Progenitor cell of endocrine pancreas (in vitro differentiated cells): ENCODE measurements around the gene CCDC169. TPM values are rescaled to one million over a fixed set of nuclear protein-coding genes. Genes with fewer than 3 reads are reported as not detected.

Experiments used
- DNase-seq: peaks from one replicate; pipeline ENCODE4 v3.0.0; 2021; ENCODE audit warnings: low spot score; ENCODE audit not compliant: unreplicated experiment
- H3K27ac Mint-ChIP-seq: 2 replicates; pipeline ENCODE4 v1.8.0; 2021; ENCODE audit warnings: mild to moderate bottlenecking, moderate library complexity, mixed read lengths
- H3K27me3 Mint-ChIP-seq: 2 replicates; pipeline ENCODE4 v1.8.0; 2021; ENCODE audit warnings: mixed read lengths
- H3K36me3 Mint-ChIP-seq: 2 replicates; pipeline ENCODE4 v1.8.0; 2022; ENCODE audit warnings: mixed read lengths; ENCODE audit not compliant: insufficient read depth
- H3K4me1 Mint-ChIP-seq: 2 replicates; pipeline ENCODE4 v1.8.0; 2021; ENCODE audit warnings: low read depth, mixed read lengths
- H3K4me3 Mint-ChIP-seq: 2 replicates; pipeline ENCODE4 v1.8.0; 2021; ENCODE audit warnings: low read depth, mild to moderate bottlenecking, moderate library complexity, mixed read lengths
- H3K9me3 Mint-ChIP-seq: 2 replicates; pipeline ENCODE4 v1.8.0; 2021; ENCODE audit warnings: low read depth, mixed read lengths
- long read RNA-seq: library from polyadenylated mRNA; unstranded; transcript quantifications from one replicate; pipeline ENCODE4 v2.0.0, GENCODE V29; 2020
- total RNA-seq: library from RNA; stranded (reverse); gene quantifications from 2 replicates; pipeline ENCODE4 v1.2.1, GENCODE V29; 2021
- TF ChIP-seq, protein P1 (sequence below): fragments of 200-600 bp; sonication (generic); IDR thresholded peaks from one replicate; pipeline ENCODE4 v1.5.0; 2021; ENCODE audit warnings: antibody characterized with exemption, mild to moderate bottlenecking; ENCODE audit not compliant: unreplicated experiment

Gene CCDC169
- 5.8 and 6.5 TPM in 2 replicates for total RNA-seq
- long read RNA-seq, full-length matches to known transcripts, result 6 of 11 reads
- long read RNA-seq, partial matches to known transcripts, result 0 of 11 reads
- long read RNA-seq, other reads (novel, unspliced or antisense), result 5 of 11 reads

DNA sequence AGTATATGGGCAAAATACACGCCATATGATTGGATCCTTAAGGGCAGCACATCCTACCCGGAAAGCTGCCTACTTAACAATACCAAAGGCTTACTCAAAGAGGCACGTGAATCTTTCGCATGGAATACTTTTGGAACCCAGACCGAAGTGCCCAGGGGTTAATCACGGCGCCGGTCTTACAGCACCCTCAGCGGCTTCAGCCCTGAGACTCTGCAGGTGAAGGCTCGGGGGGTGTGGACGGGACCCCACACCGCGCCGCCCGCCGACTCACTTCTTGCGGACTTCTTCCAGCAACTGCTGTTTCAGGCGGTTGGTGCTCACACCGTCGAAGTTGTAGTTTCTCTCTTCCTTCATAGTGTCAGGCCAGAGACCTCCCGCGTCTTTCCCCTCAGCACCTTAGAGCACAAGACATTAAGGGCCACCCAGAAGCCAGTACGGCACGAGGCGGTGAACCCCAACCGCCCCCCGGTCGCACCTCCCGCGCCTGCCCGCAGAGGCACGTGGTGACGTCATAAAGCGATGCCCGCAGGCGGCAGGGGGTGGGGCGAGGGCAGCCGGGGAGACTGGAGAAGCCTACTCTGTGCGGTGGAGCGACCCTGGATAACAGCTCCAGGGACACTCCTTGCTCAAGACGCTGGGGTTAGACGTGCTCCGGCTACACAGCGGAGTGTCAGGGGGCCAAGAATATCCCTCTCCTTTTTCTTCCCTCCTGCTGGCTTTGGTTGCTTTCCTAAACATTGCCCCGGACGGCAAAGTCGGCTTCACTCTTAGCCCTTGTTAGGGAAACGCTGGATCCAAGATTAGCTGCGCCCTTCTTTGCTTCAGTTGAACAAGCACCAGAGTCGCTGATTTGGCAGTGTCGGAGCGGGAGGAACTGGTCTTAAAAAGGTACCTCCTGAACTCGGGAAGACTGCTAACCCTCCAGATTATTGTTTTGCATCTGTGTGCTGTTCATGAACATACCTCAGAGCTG, at the start of gene CCDC169:
Gene CCDC169, minus strand, starts transcription at position 449 of the 973 bp plus-strand sequence. Its CDS starts 95 bp downstream, at position 354.
- peak within 1 kb of the TSS; percentile 95 for H3K27ac Mint-ChIP-seq

DNA sequence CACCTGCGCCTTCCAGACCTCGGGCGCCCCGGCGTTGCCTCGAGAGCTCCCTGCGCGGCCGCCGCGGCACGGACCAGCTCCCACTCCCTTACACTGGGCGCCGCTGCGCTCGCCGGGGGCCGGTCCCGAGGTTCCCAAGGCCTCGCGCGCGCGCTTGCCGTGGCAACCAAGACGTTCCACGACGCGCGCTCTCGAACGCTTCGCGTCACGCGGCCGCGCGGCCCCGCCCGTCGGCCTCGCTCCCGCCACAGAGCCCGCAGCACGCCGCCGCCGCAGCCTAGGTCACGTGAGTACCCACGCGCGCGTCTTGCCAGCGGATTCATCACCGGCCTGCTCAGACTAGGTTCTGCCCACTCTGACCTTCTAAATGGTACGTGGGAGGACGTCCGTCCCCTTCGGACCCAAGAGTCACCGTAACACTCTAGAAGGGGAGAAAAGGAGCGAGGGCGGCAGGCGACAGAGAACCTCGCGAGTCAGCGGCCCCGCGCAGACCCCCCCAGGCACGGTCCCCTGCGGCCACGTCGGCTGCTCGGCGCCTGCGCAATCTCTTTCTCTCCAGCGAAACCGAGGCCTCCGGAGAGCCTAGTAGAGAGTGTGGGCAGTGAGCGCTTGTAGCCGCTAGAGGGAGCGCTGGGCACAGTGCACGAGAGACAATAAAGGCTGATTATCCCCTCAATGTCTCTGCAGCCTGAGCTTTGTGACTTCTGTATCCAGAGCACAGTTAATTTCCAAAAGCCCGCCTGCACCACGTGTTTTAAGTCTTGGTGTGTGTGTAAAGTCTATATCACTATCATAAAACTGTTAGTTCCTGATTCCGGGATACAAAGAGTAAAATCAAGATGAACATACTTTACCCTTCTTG, 48.8 kb upstream of the CCDC169 start, which contains the start of gene SPART:
Gene SPART, minus strand, starts transcription at position 173 of the 862 bp plus-strand sequence. CDS start 10,564 bp downstream, outside the sequence.
- no peaks in the 10 kb centered on the region for H3K9me3 Mint-ChIP-seq
- H3K27me3 Mint-ChIP-seq, result peaks cover 23% of the 10 kb centered on the region
- peak within 1 kb of the TSS; percentile 99 for H3K27ac Mint-ChIP-seq
- H3K4me3 Mint-ChIP-seq, result peak within 1 kb of the TSS; percentile 93
- TF ChIP-seq, protein P1, sequence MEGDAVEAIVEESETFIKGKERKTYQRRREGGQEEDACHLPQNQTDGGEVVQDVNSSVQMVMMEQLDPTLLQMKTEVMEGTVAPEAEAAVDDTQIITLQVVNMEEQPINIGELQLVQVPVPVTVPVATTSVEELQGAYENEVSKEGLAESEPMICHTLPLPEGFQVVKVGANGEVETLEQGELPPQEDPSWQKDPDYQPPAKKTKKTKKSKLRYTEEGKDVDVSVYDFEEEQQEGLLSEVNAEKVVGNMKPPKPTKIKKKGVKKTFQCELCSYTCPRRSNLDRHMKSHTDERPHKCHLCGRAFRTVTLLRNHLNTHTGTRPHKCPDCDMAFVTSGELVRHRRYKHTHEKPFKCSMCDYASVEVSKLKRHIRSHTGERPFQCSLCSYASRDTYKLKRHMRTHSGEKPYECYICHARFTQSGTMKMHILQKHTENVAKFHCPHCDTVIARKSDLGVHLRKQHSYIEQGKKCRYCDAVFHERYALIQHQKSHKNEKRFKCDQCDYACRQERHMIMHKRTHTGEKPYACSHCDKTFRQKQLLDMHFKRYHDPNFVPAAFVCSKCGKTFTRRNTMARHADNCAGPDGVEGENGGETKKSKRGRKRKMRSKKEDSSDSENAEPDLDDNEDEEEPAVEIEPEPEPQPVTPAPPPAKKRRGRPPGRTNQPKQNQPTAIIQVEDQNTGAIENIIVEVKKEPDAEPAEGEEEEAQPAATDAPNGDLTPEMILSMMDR, result peak; percentile 99
- H3K36me3 Mint-ChIP-seq, result no peaks in the 10 kb centered on the region
- H3K4me1 Mint-ChIP-seq, result peaks cover 22% of the 10 kb centered on the region
- peak; percentile 82 for DNase-seq

More for the DNA sequence above, at the start of gene CCDC169:
- Mint-ChIP-seq H3K36me3 (peaks cover 9% of the 10 kb centered on the region), H3K9me3 (peaks cover 2% of the 10 kb centered on the region), H3K4me1 (peaks cover 10% of the 10 kb centered on the region), H3K27me3 (no peaks in the 10 kb centered on the region), H3K4me3 (peak within 1 kb of the TSS; percentile 90)
- TF ChIP-seq, protein P1, result no peak
- peak; percentile 51 for DNase-seq

DNA sequence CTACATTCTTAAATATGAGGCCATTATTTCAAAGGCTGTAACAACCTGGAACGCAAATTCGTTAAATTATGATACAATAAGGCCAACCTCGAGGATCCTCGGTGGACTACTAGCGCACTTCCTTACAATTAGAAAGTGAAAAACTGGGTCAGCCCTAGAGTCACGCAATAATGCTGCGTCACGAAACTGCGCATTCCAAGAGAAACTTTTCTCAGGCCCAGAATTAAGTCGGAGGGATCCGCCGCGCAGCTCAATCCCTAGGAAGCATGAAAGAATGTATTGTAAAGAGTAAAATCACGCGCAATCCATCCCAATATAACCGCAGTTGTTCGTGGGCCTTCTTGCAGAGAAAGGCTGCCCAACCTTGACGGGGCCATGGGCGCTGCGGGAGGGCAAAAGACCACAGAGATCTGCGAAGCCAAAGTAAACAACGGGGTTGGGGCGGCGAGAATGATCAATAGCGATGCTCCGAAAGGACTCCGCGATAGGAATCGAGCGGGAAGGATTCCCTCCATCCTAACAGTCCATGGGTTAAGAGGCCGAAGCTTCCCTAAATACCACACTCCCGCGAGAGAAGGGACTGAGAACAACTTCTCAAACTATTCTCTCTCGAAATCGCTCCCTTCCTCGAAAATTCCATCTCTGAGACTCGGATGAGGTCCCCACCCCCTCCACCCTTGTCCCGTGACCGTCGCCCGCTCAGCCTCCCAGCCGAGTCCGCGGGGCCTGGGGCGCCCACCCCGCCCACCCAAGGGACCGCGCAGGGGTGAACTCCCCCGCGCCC, 48.0 kb upstream of the CCDC169 start:
- peak; percentile 32 for DNase-seq
- Mint-ChIP-seq H3K4me1 (peaks cover 20% of the 10 kb centered on the region), H3K27me3 (peaks cover 23% of the 10 kb centered on the region), H3K27ac (peak overlapping the region; percentile 99), H3K4me3 (peak overlapping the region; percentile 93), H3K36me3 (no peaks in the 10 kb centered on the region), H3K9me3 (no peaks in the 10 kb centered on the region)
- TF ChIP-seq, protein P1, result no peak

DNA sequence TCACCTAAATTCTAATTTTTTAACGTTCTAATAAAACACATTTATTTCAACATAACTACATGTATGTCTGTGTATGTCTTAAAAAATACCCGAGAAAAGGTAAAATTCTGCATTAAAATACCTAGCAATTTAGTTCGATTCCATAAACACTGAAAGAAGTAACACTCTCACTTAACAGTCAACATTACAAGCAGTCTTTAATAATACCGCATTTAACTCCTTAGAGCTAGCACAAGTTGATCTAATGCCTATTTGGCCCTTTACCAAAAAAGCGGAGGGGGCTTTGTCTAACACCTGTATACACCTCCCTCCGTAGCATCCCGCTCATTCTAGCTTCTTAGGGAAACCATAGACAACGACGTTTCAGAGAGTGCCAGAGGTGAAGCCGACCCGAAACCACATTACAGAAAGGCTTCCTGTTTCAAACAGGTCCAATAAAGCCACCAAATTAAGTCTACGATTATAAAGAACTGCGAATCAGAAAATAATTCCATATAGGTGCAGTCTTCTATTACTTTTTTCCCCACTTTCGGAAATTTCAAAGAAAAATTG, 47.3 kb upstream of the CCDC169 start:
- no peak for DNase-seq
- Mint-ChIP-seq H3K4me1 (peaks cover 16% of the 10 kb centered on the region), H3K9me3 (no peaks in the 10 kb centered on the region), H3K27ac (peak overlapping the region; percentile 99), H3K27me3 (peaks cover 23% of the 10 kb centered on the region), H3K4me3 (peak overlapping the region; percentile 93), H3K36me3 (no peaks in the 10 kb centered on the region)
- TF ChIP-seq, protein P1, result no peak
